Endodermal cell (in vitro differentiated cells): ENCODE data around the gene KCNJ9. TPM values are rescaled to one million over a fixed set of nuclear protein-coding genes. Genes with fewer than 3 reads are reported as not detected.

Source experiments
- DNase-seq: peaks from one replicate; pipeline ENCODE4 v3.0.0-alpha.2; 2017
- H3K27ac ChIP-seq: 2 replicates; pipeline ENCODE4 v1.5.1; 2013; ENCODE audit warnings: mild to moderate bottlenecking, low read depth, low read length, moderate library complexity
- H3K27me3 ChIP-seq: 2 replicates; pipeline ENCODE4 v1.6.1; 2013; ENCODE audit warnings: mild to moderate bottlenecking, low read length, moderate library complexity; ENCODE audit not compliant: insufficient read depth, control insufficient read depth, poor library complexity, severe bottlenecking
- H3K36me3 ChIP-seq: 2 replicates; pipeline ENCODE4 v1.7.0; 2013; ENCODE audit warnings: mild to moderate bottlenecking, low read length, moderate library complexity; ENCODE audit not compliant: control insufficient read depth, insufficient read depth
- H3K4me1 ChIP-seq: one replicate; pipeline ENCODE4 v1.7.0; 2013; ENCODE audit warnings: low read length; ENCODE audit not compliant: control insufficient read depth, insufficient read depth
- H3K4me3 ChIP-seq: 2 replicates; pipeline ENCODE4 v1.5.1; 2013; ENCODE audit warnings: mild to moderate bottlenecking, low read length, moderate library complexity
- H3K9ac ChIP-seq: 2 replicates; pipeline ENCODE4 v1.6.1; 2013; ENCODE audit warnings: mild to moderate bottlenecking, low read length, moderate library complexity; ENCODE audit not compliant: poor library complexity, severe bottlenecking; ENCODE audit errors: extremely low read depth
- H3K9me3 ChIP-seq: 2 replicates; pipeline ENCODE4 v1.6.1; 2013; ENCODE audit warnings: mild to moderate bottlenecking, low read length, moderate library complexity; ENCODE audit not compliant: control insufficient read depth
- H3K27ac Mint-ChIP-seq: 2 replicates; pipeline ENCODE4 v1.8.0; 2020; ENCODE audit warnings: mixed read lengths
- H3K27me3 Mint-ChIP-seq: 2 replicates; pipeline ENCODE4 v1.8.0; 2021; ENCODE audit warnings: mild to moderate bottlenecking, mixed read lengths; ENCODE audit not compliant: insufficient read depth
- H3K36me3 Mint-ChIP-seq: 2 replicates; pipeline ENCODE4 v1.8.0; 2020; ENCODE audit warnings: low read depth, mixed read lengths
- H3K4me1 Mint-ChIP-seq: 2 replicates; pipeline ENCODE4 v1.8.0; 2020; ENCODE audit warnings: mixed read lengths
- H3K4me3 Mint-ChIP-seq: 2 replicates; pipeline ENCODE4 v1.8.0; 2020; ENCODE audit warnings: mild to moderate bottlenecking, moderate library complexity, mixed read lengths
- H3K9me3 Mint-ChIP-seq: 2 replicates; pipeline ENCODE4 v1.8.0; 2020; ENCODE audit warnings: mild to moderate bottlenecking, mixed read lengths
- CTCF ChIP-seq: fragments of 200-600 bp; sonication (generic); conservative IDR thresholded peaks from 2 replicates; pipeline ENCODE4 v1.5.0; 2021; ENCODE audit warnings: antibody characterized with exemption, mild to moderate bottlenecking
- WGBS, 2 experiments: methylation state at CpG; one replicate each; pipeline versions ENCODE4 v1.1.5 to v1.1.7; 2013; ENCODE audit warnings: missing lambda C conversion rate in 2 of 2, mixed read lengths in 1 of 2; ENCODE audit not compliant: insufficient coverage in 1 of 2, insufficient read length in 1 of 2; 5-methylcytosine and 5-hydroxymethylcytosine counted together
- total RNA-seq, 2 donors: library from RNA; stranded (reverse); fragmentation: NEBNext Ultra II Directional in 1 of 2; extraction: Animal tissue kit (Norgen Biotek cat#: 25700) in 1 of 2; gene quantifications; 2 replicates in 1 of 2; 3 replicates in 1 of 2; pipeline ENCODE4 v1.2.1, GENCODE V29; 2021

KCNJ9 gene
- total RNA-seq, 2 donors from 2014 or later, result not detected

DNA sequence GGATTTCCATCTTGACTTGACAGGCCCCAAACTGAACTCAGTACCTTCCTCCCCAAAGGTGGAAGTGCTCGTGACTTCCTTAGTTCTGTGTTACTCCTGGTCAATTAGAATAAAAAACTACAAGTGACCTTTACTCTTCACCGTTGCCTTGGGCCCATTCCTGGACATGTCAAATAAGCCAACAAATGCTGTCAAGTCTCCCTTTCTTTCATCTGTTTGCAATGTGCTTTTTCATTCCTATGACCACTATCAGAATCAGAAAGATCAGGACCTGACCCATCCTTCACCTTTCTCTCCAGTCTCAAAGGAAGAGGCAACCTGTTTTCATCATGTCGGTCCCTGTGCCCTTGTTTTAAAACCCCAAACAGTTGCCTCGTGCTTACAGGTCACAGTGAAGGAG is 6.5 kb upstream of the KCNJ9 start:
- Mint-ChIP-seq H3K9me3 (no peaks in the 10 kb centered on the region), H3K27me3 (peaks cover 76% of the 10 kb centered on the region), H3K4me3 (no peak overlapping the region), H3K36me3 (no peaks in the 10 kb centered on the region), H3K4me1 (peaks cover 4% of the 10 kb centered on the region), H3K27ac (no peak overlapping the region)
- Histone ChIP-seq H3K27me3 (peaks cover 43% of the 10 kb centered on the region), H3K4me1 (peaks cover 8% of the 10 kb centered on the region), H3K27ac (no peak overlapping the region), H3K9me3 (no peaks in the 10 kb centered on the region), H3K9ac (no peak overlapping the region), H3K36me3 (no peaks in the 10 kb centered on the region), H3K4me3 (no peak overlapping the region)
- no peak for DNase-seq
- WGBS, 2 experiments, result 77 to 79% methylated on average over 4 of the region's 4 CpGs
- no peak for TF ChIP-seq CTCF

DNA sequence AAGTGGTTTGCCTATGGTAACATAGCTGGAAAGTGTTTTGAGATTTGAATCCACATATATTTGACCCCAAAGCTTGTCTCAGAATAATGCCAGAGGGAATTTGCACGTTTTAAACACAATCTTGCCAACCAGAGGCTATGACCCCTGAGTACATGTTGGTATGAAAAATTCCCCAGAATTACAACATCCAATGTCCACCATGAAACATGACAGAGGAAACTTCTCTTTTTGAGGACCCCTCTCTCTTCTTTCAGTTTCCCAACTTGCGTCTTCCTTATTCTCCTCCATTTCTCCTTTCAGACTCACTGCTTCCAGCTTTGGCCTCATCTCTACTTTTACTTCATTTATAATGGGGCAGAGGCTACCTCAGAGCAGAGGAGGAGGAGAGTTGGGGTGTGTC is 5.5 kb upstream of the KCNJ9 start:
- H3K9ac ChIP-seq, result no peak overlapping the region
- no peak overlapping the region for H3K4me3 ChIP-seq
- H3K4me3 Mint-ChIP-seq, result no peak overlapping the region
- no peaks in the 10 kb centered on the region for H3K9me3 Mint-ChIP-seq
- H3K4me1 ChIP-seq, result peaks cover 6% of the 10 kb centered on the region
- H3K4me1 Mint-ChIP-seq, result no peaks in the 10 kb centered on the region
- TF ChIP-seq CTCF, result no peak
- no peak overlapping the region for H3K27ac ChIP-seq
- H3K27ac Mint-ChIP-seq, result no peak overlapping the region
- DNase-seq, result no peak
- H3K36me3 Mint-ChIP-seq, result no peaks in the 10 kb centered on the region
- WGBS, 2 experiments, result 50 to 68% methylated on average over 1 to 2 of the region's 2 CpGs
- H3K27me3 Mint-ChIP-seq, result peaks cover 79% of the 10 kb centered on the region
- peaks cover 52% of the 10 kb centered on the region for H3K27me3 ChIP-seq
- no peaks in the 10 kb centered on the region for H3K36me3 ChIP-seq
- H3K9me3 ChIP-seq, result no peaks in the 10 kb centered on the region

GRCh38 chr1:160076295-160076694 is 5.0 kb upstream of the KCNJ9 start:
- Histone ChIP-seq H3K9ac (no peak overlapping the region), H3K27me3 (peaks cover 54% of the 10 kb centered on the region), H3K4me1 (peaks cover under 1% of the 10 kb centered on the region), H3K27ac (no peak overlapping the region), H3K9me3 (no peaks in the 10 kb centered on the region), H3K4me3 (no peak overlapping the region), H3K36me3 (no peaks in the 10 kb centered on the region)
- Mint-ChIP-seq H3K4me3 (no peak overlapping the region), H3K4me1 (no peaks in the 10 kb centered on the region), H3K9me3 (no peaks in the 10 kb centered on the region), H3K36me3 (no peaks in the 10 kb centered on the region), H3K27ac (no peak overlapping the region), H3K27me3 (peaks cover 81% of the 10 kb centered on the region)
- WGBS, 2 experiments, result 64 to 94% methylated on average over 3 of the region's 3 CpGs
- no peak for DNase-seq
- no peak for TF ChIP-seq CTCF
